A673 (cell line): Measurements from ENCODE around the gene EFHC2.

Source experiments
- CTCF ChIP-seq: fragments of 300-800, 200-600 bp; sonication (generic); conservative IDR thresholded peaks from 2 replicates; pipeline ENCODE4 v1.5.1; 2017; ENCODE audit warnings: low read depth, mild to moderate bottlenecking, antibody characterized with exemption, low read length, moderate library complexity, mixed read lengths
- EZH2 ChIP-seq: fragments of 200-600 bp; sonication (generic); IDR thresholded peaks from 2 replicates; pipeline ENCODE4 v1.6.1; 2017; ENCODE audit warnings: borderline replicate concordance, low read depth, mild to moderate bottlenecking, mixed read lengths, antibody characterized with exemption, low read length; ENCODE audit not compliant: poor library complexity, severe bottlenecking

- TF ChIP-seq CTCF (no peak), EZH2 (no peak)
Observed at GRCh38 chrX:44232081-44232480, 111.4 kb downstream of the EFHC2 start.
